ENCODE results near the gene PPP1R3G.

GRCh38 chr6:5085648-5086293 is 630 bp downstream of the PPP1R3G start:
- TF ChIP-seq CTCF (IDR thresholded peaks at IDR 0.05) = no peak
- no peak for TF ChIP-seq POLR2A (IDR thresholded peaks at IDR 0.05)
